Upper lobe of left lung (tissue), 4 donors: ENCODE data around the gene ADAMTS7.

Experiments
- POLR2A ChIP-seq, 4 donors: fragments of 450-650 bp; IDR thresholded peaks; one replicate each; pipeline ENCODE4 v1.5.1; 2016 to 2017; ENCODE audit warnings: antibody characterized with exemption in 4 of 4, mild to moderate bottlenecking in 2 of 4
- POLR2AphosphoS5 ChIP-seq, 2 donors: sonication (generic); formaldehyde crosslinking; IDR thresholded peaks; one replicate each; pipeline ENCODE4 v1.5.1; 2017; ENCODE audit warnings: antibody characterized with exemption in 2 of 2
- TF ChIP-seq, protein P1 (sequence below), 6 experiments: fragments of 450-650 bp in 4 of 6; fragments of 200-600 bp in 2 of 6; sonication (generic) in 2 of 6; IDR thresholded peaks; one replicate each; pipeline ENCODE4 v1.5.1; 2016 to 2019; ENCODE audit warnings: antibody characterized with exemption in 6 of 6

DNA sequence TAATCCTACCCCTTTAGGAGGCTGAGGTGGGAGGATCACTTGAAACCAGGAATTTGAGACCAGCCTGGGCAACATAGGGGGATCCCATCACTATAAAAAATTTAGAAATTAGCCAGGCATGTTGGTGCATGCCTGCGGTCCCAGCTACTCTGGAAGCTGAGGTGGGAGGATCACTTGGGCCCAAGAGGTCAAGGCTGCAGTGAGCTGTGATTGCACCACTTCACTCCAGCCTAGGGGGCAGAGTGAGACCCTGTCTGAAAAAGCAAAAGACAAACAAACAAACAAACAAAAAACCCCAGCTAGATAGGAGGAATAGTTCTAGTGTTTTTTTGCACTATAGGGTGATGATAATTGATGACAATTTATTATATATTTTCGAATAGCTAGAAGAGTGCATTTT is 99.6 kb downstream of the ADAMTS7 start:
- TF ChIP-seq POLR2A (IDR thresholded peaks at IDR 0.05) = no peak
- TF ChIP-seq, protein P1, sequence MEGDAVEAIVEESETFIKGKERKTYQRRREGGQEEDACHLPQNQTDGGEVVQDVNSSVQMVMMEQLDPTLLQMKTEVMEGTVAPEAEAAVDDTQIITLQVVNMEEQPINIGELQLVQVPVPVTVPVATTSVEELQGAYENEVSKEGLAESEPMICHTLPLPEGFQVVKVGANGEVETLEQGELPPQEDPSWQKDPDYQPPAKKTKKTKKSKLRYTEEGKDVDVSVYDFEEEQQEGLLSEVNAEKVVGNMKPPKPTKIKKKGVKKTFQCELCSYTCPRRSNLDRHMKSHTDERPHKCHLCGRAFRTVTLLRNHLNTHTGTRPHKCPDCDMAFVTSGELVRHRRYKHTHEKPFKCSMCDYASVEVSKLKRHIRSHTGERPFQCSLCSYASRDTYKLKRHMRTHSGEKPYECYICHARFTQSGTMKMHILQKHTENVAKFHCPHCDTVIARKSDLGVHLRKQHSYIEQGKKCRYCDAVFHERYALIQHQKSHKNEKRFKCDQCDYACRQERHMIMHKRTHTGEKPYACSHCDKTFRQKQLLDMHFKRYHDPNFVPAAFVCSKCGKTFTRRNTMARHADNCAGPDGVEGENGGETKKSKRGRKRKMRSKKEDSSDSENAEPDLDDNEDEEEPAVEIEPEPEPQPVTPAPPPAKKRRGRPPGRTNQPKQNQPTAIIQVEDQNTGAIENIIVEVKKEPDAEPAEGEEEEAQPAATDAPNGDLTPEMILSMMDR (IDR thresholded peaks at IDR 0.05) = no peak
- no peak for TF ChIP-seq POLR2AphosphoS5 (IDR thresholded peaks at IDR 0.05)
